M059J (cell line): ENCODE measurements around the gene CNTN3. TPM values are rescaled to one million over a fixed set of nuclear protein-coding genes. Genes with fewer than 3 reads are reported as not detected.

Source experiments
- DNase-seq: peaks from one replicate; pipeline ENCODE4 v3.0.0-alpha.2; 2012; ENCODE audit warnings: low read depth
- total RNA-seq: library from RNA; depleted of rRNA; stranded (reverse); fragments of >200 nt; shearing (Covaris generic); gene quantifications from 2 replicates; pipeline ENCODE4 v1.2.3, GENCODE V29; 2014; rRNA removed

The CNTN3 gene
- total RNA-seq: not detected in 2 replicates

DNA sequence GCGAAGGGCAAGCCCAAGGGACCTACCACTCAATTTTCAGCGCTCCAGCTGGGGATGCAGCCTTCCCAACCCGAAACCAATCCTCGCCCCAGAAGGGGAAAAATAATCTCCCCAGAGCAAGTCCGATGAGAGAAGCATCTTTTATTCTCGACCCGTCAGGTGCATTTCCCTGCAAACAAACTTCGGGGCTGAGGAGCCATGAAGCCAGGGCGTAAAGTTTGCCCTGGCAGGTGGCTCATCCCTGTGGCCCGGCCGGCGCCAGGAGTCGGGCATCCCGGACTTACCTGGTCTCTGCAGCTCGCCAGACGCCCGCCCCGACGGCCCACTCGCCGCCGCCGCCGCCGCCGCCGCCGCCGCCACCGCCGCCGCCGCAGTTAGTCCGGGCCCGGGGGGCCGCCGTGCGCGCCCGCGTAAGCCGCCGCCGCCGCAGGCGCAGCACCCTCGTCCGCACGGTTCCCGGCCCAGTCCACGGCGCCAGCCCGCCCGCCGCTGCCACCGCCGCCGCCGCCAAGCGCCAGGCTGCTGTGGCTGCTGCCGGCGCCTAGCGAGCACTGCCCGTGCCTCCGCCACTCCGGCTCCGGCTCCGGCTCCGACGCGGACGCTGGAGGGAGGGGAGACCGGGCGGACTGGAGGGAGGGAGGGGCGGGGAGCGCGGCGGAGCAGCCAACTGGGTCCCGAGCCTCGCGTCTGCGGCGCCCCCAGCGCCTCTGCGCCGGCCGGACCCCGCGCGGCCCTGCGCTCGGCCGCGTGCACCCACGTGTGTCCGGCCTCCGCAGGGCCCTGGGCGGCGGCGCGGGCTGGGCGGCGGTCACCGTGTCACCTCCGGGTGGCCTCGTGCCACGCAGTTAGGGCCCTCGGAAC is at the start of gene CNTN3:
TSS of gene CNTN3 (minus strand) at position 553 of the 861 bp plus-strand sequence. CDS start 93,547 bp downstream, outside the sequence.
- DNase-seq: no peak

- no peak for DNase-seq
These were observed 48.7 kb upstream of the CNTN3 start for GRCh38 chr3:74663178-74663577.

- no peak for DNase-seq
These were observed 47.2 kb upstream of the CNTN3 start for GRCh38 chr3:74661672-74662071.

GRCh38 chr3:74651885-74652284 is 37.4 kb upstream of the CNTN3 start:
- DNase-seq: no peak

DNA sequence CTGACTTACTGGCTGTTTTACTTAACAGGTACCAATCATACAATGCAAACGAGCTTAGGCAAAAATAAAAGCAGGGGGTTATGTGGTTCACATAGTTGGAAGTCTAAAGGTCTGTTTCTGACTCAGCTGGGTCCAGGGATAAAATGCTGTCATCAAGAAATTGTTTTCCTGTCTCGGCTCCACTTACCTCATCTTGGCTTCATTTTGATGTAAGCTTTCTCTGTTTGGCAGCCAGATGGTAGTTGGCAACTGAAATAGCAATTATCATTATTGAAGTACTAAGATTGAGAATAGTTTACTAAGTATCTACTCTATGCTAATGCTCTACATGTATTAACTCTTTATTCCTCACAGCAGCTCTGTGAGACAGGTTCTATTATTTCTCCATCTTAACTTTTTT is 36.8 kb upstream of the CNTN3 start:
- DNase-seq: no peak

DNA sequence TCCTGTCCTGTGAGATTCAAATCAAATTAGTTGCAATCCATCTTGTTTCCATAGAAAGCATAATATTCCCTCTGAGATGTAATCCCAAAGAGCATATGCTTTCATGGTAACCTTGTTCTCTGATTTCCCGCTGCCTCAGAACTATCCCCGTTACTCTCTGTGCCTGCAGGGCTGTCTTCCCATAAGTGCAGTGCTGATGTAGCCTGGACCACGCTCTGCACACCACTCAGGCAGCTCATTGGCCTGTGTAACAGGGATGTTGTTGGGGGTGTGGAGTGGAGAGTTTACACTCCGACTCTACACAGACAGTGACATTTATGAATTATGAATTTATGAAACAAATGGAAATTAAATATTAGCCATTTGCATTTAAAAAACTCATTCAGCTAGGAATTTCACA is 33.6 kb upstream of the CNTN3 start:
- DNase-seq: no peak

DNA sequence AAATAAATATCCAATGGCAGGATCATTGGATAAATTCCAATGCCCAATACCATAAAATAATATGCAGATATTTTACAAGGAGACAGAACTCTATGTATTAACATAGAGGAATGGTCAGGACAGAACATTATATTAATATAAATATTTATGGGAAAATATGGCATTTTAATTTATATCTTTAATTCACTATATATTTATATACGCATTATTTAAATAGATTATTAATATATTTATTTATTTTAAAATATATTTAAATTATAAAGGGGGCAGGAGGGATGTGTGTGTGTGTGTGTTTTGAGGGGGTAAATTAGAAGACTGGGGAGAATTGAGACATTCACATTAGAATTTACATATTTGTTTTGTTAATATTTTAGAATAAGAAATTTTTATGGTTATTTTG is 31.6 kb upstream of the CNTN3 start:
- no peak for DNase-seq

DNA sequence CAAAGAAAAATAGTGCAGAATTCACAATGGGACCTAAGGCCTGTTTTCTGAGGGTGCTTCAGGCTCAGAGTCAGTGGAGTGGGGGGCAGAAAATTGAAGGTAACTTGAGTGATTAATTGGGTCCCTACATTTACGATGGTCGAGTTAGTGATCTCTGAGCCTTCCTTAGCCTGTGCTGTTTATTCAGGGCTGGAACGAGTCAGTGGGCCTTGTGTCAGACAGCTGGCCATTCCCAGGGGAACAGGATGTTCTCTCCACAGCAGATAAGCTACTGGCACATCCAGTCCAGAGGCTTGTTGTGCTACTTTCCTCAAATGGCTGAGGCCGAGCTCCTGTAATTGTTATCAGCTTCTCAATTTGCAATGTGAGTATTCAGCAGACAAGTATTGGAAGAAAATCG is 29.2 kb upstream of the CNTN3 start:
- no peak for DNase-seq

- no peak for DNase-seq
These were observed 28.4 kb upstream of the CNTN3 start for GRCh38 chr3:74642876-74643275.

DNA sequence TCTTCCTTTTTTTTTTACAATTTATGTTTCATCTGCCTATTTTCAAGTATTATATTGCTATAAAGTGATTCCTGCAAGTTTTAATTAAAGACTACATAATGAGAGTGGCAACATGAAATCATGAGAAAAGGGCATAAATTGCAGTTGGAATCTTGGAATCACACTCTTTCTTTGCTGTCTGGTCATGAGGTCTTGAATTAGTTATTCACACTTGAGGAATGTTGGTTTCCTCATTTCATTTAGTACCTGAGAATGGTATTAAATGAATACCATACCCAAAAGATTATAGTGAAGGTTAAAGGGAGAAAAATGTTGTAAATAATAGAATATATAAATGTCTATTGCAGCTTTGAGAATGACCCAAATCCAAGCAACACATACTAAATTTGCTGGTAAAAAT is 25.8 kb upstream of the CNTN3 start:
- no peak for DNase-seq

DNA sequence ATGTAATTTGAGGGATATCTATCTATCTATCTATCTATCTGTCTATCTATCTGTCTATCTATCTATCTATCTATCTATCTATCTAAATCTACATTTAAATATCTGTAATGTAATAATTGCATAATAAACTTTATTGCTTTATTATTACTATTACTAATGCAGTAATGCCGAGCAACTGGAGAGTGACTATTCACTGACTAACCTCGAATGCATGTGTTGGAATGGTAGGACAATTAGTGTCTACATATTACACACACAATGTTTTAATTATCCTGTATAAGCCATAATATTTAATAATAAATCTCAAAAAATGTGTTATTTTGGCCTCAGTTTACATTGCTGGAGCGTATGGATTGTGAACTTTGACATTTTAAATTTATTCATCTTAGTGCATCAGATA is 25.2 kb upstream of the CNTN3 start:
- no peak for DNase-seq

DNA sequence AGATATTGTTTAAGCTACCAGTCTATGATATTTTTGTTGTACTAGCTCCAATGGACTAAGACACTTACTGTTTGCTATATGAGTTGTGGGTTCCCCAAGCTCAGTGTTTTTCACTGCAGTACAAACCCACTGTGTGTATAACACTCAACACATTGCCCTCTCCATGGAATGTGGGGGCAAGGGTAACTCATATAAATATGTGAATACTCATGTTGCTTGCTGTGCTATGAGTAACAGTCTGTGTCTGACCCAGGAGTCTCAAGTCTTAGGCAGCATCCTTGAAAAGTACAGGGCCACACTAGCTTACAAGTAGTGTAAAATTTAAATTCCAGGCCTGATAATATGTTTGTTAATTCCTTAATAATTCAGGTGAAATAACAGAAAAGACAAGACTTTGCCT is 22.5 kb upstream of the CNTN3 start:
- DNase-seq: no peak

DNA sequence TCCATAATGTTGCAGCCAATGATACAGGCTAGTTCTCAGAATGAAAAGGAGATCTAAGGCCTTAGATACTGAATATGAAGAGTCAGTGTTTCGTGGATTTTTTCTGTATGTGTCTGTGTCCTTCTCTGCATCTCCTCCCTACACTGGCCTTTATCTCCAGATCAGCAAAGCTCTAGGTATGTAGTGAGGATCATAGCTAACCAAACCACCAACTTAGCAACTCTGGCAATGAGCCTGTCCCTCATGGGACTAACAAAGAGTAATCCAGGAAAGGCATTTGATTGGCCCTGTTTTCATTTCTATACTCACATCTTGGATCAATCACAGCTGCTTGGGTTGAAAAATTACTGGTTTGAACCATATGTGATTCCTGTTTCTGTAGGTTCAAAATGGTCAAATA is 18.6 kb upstream of the CNTN3 start:
- no peak for DNase-seq

DNA sequence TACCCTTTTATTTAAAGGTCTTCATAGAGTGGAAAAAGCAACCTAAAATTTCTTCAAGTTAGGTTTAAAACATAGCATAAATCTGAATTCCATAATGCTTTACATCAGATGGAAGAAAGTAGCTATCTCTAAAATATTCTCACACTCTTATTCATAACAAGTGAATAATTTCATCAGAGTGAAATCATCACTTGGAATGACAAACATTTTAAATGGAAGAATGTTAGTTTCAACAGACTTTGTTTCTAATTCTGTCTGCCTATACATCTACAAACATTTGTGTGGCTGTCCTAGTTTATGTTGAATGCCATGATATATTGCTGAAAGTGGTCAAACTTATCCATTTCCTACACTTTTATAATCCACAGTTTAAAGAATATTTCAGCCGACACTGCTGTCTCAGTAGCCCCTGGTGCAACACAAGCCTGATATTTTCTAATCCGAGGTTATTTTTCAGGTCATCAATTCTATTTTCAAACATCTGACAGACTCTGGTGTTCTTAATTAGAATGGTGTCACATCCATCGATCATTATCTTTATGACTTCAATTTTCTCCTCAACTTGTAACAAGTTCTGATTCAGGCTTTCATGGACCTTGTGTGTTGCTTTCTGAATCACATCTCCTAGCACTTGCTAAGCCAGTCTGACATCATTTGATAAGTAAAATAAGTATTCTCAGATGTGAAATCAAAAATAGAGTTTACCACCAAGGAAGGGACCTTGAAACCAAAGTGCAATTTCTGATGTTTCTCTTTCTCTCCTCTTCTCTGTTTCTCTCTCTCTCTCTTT is 17.1 kb upstream of the CNTN3 start:
- DNase-seq: no peak

DNA sequence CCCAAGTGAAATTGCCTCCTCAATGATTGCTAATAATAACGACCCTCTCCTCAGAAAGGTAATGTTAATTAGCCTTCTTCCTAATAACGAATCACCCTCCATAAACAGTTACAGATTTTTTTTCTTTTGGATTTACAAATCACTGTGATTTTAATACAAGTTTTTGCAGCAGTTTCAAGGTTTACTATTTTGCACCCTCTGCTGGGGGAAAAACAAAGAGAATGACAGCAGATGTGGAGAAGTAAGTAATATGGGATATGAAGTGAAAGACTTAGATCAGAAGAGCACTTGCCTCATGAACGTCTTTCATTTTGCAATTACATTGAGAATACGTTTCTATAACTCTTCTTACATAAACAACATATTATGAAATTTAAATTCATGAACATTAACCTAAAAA is 16.1 kb upstream of the CNTN3 start:
- DNase-seq: no peak

GRCh38 chr3:74626011-74626410 is 11.6 kb upstream of the CNTN3 start:
- no peak for DNase-seq

GRCh38 chr3:74624301-74624700 is 9.8 kb upstream of the CNTN3 start:
- no peak for DNase-seq

DNA sequence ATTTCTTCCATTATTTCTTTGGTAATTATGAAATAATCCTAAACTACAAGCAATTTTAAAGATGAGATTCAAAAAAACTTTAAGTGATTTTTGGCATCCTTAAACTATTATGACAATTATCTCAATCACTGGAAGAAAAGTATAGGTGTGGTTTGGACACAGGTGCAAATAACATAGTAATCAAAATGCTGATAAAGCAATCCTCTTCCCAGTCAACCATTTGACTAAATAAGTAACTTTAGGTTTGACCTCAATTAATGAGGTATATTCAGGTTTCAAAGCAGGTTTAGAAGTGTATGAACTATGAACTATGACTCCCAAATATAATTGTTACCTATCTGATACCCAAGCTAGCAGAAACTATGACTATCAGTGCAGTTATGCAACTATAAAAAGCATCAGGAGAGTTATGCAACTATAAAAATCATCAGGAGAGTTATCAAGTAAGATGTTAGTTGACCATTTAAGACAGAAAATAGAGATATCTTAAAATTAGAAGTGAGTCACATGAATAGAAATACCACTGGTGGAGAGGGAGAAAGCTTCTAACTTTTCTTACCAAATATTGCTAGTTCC is 8.9 kb upstream of the CNTN3 start:
- no peak for DNase-seq

DNA sequence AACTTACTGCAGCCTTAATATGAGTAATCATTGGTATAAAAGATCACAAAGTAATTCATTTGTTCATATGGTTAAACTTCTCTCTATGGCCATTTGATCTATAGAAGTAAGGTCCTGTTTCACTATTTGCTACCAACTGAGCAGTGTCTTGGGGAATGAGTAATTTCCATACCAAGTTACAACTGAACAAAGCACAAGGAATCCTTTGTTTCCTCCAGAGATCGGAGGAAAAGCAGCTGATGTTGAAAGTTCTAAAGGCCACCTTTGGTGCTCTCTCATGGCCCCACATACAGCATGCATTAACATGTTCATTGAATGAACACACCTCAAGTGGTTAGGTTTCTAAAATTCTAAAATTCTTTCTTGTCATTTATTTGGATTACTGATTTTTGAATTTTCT is 7.1 kb upstream of the CNTN3 start:
- DNase-seq: no peak

DNA sequence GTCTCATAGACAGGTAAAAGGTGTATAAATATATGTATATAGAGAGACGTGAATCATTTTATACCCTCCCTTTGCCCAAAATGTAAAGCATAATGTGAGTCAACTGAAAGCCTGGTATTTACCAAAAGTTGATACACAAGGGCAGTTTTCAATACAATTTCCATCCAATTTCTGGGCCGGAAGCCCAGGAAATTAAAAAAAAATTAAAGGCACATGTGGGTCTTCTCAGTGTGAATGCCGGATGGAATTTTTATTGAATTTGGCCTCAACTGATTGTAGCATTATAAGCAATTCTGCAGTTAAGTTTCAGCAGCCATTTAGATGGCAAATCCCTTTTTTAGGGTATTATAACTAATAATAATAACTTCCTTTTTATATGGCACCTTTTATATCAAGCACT is 3.3 kb upstream of the CNTN3 start:
- DNase-seq: no peak

- no peak for DNase-seq
These were observed 845 bp downstream of the CNTN3 start for GRCh38 chr3:74613521-74614106.

- DNase-seq: no peak
These were observed 1.4 kb downstream of the CNTN3 start for GRCh38 chr3:74613060-74613459.
